Epithelial cell of proximal tubule (primary cell): Measurements from ENCODE around the gene PPP1R12A. TPM values are rescaled to one million over a fixed set of nuclear protein-coding genes. Genes with fewer than 3 reads are reported as not detected.

Experiments
- DNase-seq: peaks from one replicate; pipeline ENCODE4 v3.0.0-alpha.2; 2011; ENCODE audit warnings: low read depth
- H3K4me3 ChIP-seq: 2 replicates; pipeline ENCODE4 v1.5.1; 2011; ENCODE audit warnings: low read depth, mild to moderate bottlenecking, low read length
- total RNA-seq: library from RNA; depleted of rRNA; stranded (reverse); fragments of >200 nt; gene quantifications from 2 replicates; pipeline ENCODE4 v1.2.3, GENCODE V29; 2015
- TF ChIP-seq, protein P1 (sequence below): conservative IDR thresholded peaks from 2 replicates; pipeline ENCODE4 v1.5.1; 2012; ENCODE audit warnings: low read depth, mild to moderate bottlenecking, low read length

Gene PPP1R12A
- total RNA-seq, 1 donor from 2014 or later = 66.0 TPM

DNA sequence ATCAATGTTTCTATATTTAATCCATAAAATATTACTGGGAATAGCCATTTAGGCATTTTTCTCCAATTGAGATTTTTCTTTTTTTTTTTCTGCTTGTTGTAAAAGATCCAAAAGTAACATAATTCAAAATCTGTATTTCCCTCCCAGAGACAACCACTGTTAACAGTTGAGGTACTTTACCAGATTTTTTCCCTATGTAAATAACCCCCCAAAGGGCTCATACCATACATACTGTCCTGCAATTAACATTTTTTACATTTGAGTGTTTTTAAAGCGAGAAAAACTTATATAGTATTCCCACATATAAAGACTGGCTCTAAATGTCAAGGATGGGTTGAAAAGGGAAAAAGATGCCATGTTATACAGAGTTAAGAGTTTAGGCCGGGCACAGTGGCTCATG lies 18.1 kb downstream of the PPP1R12A start:
- no peak for DNase-seq
- TF ChIP-seq, protein P1, sequence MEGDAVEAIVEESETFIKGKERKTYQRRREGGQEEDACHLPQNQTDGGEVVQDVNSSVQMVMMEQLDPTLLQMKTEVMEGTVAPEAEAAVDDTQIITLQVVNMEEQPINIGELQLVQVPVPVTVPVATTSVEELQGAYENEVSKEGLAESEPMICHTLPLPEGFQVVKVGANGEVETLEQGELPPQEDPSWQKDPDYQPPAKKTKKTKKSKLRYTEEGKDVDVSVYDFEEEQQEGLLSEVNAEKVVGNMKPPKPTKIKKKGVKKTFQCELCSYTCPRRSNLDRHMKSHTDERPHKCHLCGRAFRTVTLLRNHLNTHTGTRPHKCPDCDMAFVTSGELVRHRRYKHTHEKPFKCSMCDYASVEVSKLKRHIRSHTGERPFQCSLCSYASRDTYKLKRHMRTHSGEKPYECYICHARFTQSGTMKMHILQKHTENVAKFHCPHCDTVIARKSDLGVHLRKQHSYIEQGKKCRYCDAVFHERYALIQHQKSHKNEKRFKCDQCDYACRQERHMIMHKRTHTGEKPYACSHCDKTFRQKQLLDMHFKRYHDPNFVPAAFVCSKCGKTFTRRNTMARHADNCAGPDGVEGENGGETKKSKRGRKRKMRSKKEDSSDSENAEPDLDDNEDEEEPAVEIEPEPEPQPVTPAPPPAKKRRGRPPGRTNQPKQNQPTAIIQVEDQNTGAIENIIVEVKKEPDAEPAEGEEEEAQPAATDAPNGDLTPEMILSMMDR = no peak
- H3K4me3 ChIP-seq = no peak overlapping the region

DNA sequence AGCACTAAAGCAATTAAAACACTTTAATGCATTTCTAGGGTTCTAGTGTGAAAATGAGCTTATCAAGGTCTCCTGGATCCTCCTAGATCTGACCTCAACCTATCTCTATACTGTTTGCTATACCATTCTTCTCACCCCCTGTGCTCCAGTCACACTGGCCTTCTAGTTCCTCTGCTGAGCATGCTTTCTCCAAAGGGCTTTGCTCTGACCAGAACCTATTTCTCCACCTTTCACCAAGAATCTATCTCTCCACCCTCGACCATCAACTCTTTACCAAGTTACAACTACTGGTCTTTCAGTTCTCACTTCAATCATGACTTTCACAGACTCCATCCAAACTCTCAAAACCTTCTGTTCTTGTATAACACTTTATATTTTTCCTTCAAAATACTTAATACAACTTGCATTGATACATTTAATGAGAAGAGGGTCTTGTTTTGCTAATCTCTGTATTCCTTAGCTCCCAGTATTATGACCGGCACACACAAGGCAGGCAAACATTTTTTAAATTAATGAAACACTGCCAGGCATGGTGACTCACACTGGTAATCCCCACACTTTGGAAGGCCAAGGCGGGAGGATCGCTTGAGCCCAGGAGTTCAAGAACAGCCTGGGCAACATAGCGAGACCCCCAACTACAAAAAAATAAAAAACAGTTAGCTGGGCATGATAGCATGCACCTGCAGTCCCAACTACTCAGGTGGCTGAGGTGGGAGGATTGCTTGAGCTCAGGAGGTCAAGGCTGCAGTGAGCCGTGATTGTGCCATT lies 22.8 kb downstream of the PPP1R12A start:
- no peak for DNase-seq
- no peak overlapping the region for H3K4me3 ChIP-seq
- TF ChIP-seq, protein P1 = no peak

DNA sequence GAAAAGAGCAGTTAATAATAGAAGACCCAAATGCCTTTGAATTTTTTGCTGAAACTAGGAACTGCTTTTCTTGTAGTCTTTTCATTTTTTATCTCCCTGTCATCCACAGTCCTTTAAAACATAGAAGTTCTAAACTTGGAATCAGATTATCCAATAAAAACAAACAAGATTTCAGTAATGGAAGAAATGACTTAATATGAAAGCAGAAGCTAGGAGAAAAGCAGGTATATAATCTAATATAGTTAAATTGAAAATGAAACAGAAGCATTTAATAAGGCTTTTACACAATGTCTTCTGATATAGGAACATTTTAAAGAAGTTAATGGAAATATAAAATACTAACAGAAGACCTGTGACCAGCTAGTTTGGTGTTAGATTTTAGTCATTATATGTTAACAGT lies 26.5 kb downstream of the PPP1R12A start:
- TF ChIP-seq, protein P1 = no peak
- no peak overlapping the region for H3K4me3 ChIP-seq
- no peak for DNase-seq

DNA sequence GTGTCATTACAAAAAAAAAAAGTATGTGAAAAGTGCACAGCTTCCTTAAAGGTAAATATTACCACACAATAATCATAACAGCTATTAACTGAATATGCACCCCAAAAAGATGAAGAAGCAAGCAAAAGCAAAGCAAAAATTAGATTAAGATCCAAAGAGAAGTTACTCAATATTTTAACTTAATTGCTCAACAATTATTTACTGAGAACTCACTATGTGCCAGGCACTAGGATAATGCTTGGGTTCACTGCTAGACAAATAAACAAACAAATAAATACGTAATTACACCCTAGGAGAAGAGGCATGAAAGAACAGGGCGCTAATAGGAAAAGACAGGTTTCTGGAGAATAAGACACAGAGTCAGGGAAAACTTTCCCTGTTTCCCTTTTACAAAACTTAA lies 33.4 kb downstream of the PPP1R12A start:
- DNase-seq = no peak
- H3K4me3 ChIP-seq = no peak overlapping the region
- TF ChIP-seq, protein P1 = no peak

DNA sequence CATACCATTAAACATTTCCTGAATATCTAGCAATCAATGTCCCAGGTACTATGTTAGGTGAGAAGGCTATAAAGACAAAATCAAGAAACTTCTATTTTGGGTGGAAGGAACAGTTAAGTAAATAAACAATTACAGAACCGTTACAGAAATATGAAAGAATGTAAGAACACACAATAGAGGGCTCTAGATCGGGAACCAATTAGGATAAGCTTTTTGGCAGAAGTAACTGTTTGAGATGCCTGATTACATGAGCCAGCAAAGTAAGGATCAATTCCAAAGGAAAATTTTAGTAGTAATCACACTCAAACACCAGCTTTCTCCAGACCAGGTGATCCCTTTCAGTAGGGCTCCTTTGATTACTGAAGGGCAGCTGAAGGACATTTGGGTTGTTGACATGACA lies 33.9 kb downstream of the PPP1R12A start:
- H3K4me3 ChIP-seq = no peak overlapping the region
- DNase-seq = no peak
- TF ChIP-seq, protein P1 = no peak

DNA sequence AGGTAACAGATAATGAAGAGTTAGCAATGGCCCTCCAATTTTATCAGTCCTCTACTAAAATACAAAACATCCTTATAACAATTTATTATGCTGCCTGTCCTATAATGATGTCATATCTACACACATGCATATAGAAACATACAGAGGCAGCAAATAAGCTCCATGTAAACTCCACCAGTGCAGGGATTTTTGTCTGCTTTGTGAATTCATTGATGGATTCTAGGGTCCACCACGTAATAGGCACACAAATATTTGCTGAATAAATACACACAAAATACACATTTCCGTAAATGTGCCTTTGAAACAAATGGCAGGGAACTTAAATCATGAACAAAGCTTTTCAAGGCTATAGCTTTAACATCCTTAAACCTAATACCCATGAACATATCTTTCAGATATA lies 34.7 kb downstream of the PPP1R12A start:
- no peak overlapping the region for H3K4me3 ChIP-seq
- DNase-seq = no peak
- TF ChIP-seq, protein P1 = no peak

DNA sequence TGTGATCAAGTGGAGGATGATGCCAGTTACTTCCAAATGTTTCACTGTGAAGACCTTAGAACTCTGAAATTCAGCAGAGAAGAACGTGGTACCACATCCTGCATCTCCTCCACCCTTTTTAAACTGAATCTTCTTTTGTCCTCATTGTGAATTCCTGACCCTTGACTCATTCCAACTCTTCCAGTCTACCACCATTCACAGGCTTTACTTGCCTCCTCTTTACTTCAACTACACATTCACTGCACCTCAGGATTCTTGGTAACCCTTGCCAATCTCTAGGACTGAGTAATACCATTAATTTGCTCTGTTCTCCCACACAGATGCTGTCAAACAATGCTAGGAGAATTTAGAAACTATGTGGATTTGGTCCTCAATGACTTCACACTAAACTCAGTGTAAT lies 37.3 kb downstream of the PPP1R12A start:
- TF ChIP-seq, protein P1 = no peak
- peak; percentile 76 for DNase-seq
- no peak overlapping the region for H3K4me3 ChIP-seq
